K562 (cell line): ENCODE results near the gene NAPA. TPM values are rescaled to one million over a fixed set of nuclear protein-coding genes. Genes with fewer than 3 reads are reported as not detected.

Source experiments
- CTBP1 ChIP-seq: fragments of 450-650 bp; IDR thresholded peaks from 2 replicates; pipeline ENCODE4 v1.6.1; 2016; ENCODE audit warnings: borderline replicate concordance
- CXXC5 ChIP-seq: fragments of 250-450 bp; sonication (Bioruptor Pico); IDR thresholded peaks from 2 replicates; pipeline ENCODE4 v1.8.0; 2022; ENCODE audit warnings: inconsistent platforms, mild to moderate bottlenecking, moderate library complexity
- ETV5 ChIP-seq: sonication (generic); formaldehyde crosslinking; IDR thresholded peaks from 2 replicates; pipeline ENCODE4 v1.4.0; 2020; ENCODE audit warnings: low read depth, mild to moderate bottlenecking, missing genetic modification reagents
- FIP1L1 ChIP-seq: fragments of 200-400 bp; formaldehyde crosslinking; IDR thresholded peaks from 2 replicates; pipeline ENCODE4 v1.6.1; 2018; ENCODE audit warnings: mild to moderate bottlenecking, low read depth, low read length; ENCODE audit not compliant: poor library complexity, severe bottlenecking
- MBD2 ChIP-seq: sonication (generic); IDR thresholded peaks from 2 replicates; pipeline ENCODE4 v1.6.1; 2016; ENCODE audit warnings: low read depth, borderline replicate concordance
- NCOR1 ChIP-seq: fragments of 450-650 bp; IDR thresholded peaks from 2 replicates; pipeline ENCODE4 v1.6.1; 2016; ENCODE audit warnings: mild to moderate bottlenecking, moderate library complexity
- RAD21 ChIP-seq, 2 experiments: fragments of 250-450 bp in 1 of 2; fragments of 450-650 bp in 1 of 2; sonication (Bioruptor Pico) in 1 of 2; formaldehyde crosslinking in 1 of 2; IDR thresholded peaks in 1 of 2; conservative IDR thresholded peaks in 1 of 2; 2 replicates each; pipeline versions ENCODE4 v1.4.0 to v1.8.0; 2020 to 2022; ENCODE audit warnings: mild to moderate bottlenecking in 2 of 2, moderate library complexity in 1 of 2
- SMARCE1 ChIP-seq: fragments of 450-650 bp; IDR thresholded peaks from 2 replicates; pipeline ENCODE4 v1.7.1; 2016; ENCODE audit warnings: mild to moderate bottlenecking
- STAT5A ChIP-seq: IDR thresholded peaks from 2 replicates; pipeline ENCODE4 v1.6.1; 2012; ENCODE audit warnings: low read length, inconsistent platforms, borderline replicate concordance
- TARDBP ChIP-seq: fragments of 450-650 bp; IDR thresholded peaks from 2 replicates; pipeline ENCODE4 v1.6.1; 2016
- ZKSCAN8 ChIP-seq: fragments of 200-800 bp; sonication (Bioruptor generic); IDR thresholded peaks from 2 replicates; pipeline ENCODE4 v1.6.1; 2016; ENCODE audit warnings: missing genetic modification characterization, missing compliant biosample characterization
- ZNF444 ChIP-seq: fragments of 250-450 bp; sonication (Bioruptor Pico); IDR thresholded peaks from 2 replicates; pipeline ENCODE4 v1.4.0; 2020; ENCODE audit warnings: mild to moderate bottlenecking, moderate library complexity
- polyA plus RNA-seq, 8 experiments: library from polyadenylated mRNA; depleted of rRNA in 4 of 8; stranded (reverse) in 5 of 8; unstranded in 3 of 8; fragments of >200 nt; fragmentation: Nextera tagmentation in 2 of 8; fragmentation: Illumina TruSeq in 1 of 8; extraction: Ambion mirVana in 2 of 8; extraction: Trizol in 1 of 8; gene quantifications; 2 replicates each; pipeline versions ENCODE4 v1.2.1 to v1.2.3, GENCODE V29; 2011 to 2014; ENCODE audit warnings: inconsistent platforms in 1 of 8, missing spikeins in 1 of 8
- total RNA-seq, 7 experiments: library from RNA; depleted of rRNA in 6 of 7; stranded (reverse); fragments of >200 nt in 6 of 7; fragmentation: Illumina TruSeq in 2 of 7; extraction: Trizol in 2 of 7; gene quantifications; 2 replicates each; pipeline versions ENCODE4 v1.2.1 to v1.2.3, GENCODE V29; 2011 to 2021; ENCODE audit warnings: low replicate concordance in 1 of 7
- TF ChIP-seq, protein P1 (sequence below): fragments of 450-650 bp; IDR thresholded peaks from 2 replicates; pipeline ENCODE4 v1.6.1; 2016; ENCODE audit warnings: low read depth
- TF ChIP-seq, protein P2 (sequence below): sonication (generic); IDR thresholded peaks from 2 replicates; pipeline ENCODE4 v1.6.1; 2016
- TF ChIP-seq, protein P3 (sequence below): fragments of 250-450 bp; sonication (Bioruptor Pico); IDR thresholded peaks from 2 replicates; pipeline ENCODE4 v1.4.0; 2020; ENCODE audit warnings: mild to moderate bottlenecking, moderate library complexity

NAPA gene
- total and polyA plus RNA-seq, 9 of the 15 experiments (the other 6 are each of a cell fraction or from before 2014, with no cell fraction given): 5.4 to 98.6 (median 77.5) TPM

DNA sequence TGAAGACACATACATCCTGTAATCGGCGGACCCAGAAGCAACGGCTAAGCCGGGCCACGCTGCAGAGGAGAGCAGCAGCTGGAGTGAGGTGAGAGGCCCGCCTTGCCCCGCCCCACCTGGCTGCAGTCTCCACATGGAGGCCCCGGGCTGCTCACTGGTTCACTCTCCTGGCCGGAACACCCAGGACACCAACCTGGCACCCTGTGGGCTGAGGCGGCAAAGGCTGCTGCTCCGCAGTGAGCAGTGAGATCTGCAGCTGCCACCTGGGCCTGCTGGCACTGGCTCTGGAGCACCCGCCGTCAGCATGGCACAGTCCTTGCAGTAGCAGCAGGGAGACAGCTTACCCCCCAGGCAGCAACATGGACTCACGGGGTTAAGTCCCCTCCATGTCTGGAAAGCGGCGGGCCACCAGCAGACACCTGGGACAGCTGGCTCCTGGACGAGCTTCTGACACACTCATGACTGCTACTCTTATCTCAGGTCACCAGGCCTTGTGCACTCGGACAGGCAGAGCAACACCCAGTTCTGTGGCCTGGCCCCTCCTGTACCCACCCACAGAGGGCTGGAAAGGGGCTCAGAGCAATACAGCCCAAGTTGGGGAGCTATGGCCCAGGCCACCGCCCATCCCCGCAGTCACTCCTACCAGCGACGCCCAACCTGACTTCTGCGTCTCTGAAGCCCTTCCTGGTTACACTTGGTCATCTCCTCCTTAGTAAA lies 17.7 kb downstream of the NAPA start (continued):
- TF ChIP-seq, protein P1, sequence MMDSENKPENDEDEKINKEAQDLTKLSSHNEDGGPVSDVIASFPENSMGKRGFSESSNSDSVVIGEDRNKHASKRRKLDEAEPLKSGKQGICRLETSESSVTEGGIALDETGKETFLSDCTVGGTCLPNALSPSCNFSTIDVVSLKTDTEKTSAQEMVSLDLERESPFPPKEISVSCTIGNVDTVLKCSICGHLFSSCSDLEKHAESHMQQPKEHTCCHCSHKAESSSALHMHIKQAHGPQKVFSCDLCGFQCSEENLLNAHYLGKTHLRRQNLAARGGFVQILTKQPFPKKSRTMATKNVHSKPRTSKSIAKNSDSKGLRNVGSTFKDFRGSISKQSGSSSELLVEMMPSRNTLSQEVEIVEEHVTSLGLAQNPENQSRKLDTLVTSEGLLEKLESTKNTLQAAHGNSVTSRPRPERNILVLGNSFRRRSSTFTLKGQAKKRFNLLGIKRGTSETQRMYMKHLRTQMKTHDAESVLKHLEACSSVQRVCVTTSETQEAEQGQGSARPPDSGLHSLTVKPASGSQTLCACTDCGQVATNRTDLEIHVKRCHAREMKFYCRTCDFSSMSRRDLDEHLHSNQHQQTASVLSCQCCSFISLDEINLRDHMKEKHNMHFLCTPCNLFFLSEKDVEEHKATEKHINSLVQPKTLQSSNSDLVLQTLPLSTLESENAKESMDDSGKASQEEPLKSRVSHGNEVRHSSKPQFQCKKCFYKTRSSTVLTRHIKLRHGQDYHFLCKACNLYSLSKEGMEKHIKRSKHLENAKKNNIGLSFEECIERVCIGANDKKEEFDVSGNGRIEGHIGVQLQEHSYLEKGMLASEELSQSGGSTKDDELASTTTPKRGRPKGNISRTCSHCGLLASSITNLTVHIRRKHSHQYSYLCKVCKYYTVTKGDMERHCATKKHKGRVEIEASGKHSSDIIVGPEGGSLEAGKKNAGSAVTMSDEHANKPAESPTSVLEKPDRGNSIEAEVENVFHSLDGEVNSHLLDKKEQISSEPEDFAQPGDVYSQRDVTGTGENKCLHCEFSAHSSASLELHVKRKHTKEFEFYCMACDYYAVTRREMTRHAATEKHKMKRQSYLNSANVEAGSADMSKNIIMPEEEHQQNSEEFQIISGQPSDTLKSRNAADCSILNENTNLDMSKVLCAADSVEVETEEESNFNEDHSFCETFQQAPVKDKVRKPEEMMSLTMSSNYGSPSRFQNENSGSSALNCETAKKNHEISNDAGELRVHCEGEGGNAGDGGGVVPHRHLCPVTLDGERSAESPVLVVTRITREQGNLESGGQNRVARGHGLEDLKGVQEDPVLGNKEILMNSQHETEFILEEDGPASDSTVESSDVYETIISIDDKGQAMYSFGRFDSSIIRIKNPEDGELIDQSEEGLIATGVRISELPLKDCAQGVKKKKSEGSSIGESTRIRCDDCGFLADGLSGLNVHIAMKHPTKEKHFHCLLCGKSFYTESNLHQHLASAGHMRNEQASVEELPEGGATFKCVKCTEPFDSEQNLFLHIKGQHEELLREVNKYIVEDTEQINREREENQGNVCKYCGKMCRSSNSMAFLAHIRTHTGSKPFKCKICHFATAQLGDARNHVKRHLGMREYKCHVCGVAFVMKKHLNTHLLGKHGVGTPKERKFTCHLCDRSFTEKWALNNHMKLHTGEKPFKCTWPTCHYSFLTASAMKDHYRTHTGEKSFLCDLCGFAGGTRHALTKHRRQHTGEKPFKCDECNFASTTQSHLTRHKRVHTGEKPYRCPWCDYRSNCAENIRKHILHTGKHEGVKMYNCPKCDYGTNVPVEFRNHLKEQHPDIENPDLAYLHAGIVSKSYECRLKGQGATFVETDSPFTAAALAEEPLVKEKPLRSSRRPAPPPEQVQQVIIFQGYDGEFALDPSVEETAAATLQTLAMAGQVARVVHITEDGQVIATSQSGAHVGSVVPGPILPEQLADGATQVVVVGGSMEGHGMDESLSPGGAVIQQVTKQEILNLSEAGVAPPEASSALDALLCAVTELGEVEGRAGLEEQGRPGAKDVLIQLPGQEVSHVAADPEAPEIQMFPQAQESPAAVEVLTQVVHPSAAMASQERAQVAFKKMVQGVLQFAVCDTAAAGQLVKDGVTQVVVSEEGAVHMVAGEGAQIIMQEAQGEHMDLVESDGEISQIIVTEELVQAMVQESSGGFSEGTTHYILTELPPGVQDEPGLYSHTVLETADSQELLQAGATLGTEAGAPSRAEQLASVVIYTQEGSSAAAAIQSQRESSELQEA: no peak
- TF ChIP-seq ETV5 (CRISPR knock-in tag) (0 out of 2 replicates have a peak, but pooled peaks have one; percentile 39), NCOR1 (peak; percentile 87), CTBP1 (peak; percentile 54; the same call in 1 of the 2 replicates), FIP1L1 (no peak), RAD21 (CRISPR knock-in tag; conservative IDR thresholded peaks at IDR 0.05 in 1 of 2, IDR thresholded peaks at IDR 0.05 in 1 of 2) (0 out of 4 replicates have a peak, but pooled peaks of 1 of the 2 experiments have one; percentile 5), ZKSCAN8 (CRISPR knock-in tag) (no peak), MBD2 (peak; percentile 46; the same call in 1 of the 2 replicates), SMARCE1 (peak; percentile 53; the same call in 1 of the 2 replicates), STAT5A (peak; percentile 75; the same call in 1 of the 2 replicates), TARDBP (0 out of 2 replicates have a peak, but pooled peaks have one; percentile 52), CXXC5 (peak; percentile 63), ZNF444 (no peak)
- TF ChIP-seq, protein P2, sequence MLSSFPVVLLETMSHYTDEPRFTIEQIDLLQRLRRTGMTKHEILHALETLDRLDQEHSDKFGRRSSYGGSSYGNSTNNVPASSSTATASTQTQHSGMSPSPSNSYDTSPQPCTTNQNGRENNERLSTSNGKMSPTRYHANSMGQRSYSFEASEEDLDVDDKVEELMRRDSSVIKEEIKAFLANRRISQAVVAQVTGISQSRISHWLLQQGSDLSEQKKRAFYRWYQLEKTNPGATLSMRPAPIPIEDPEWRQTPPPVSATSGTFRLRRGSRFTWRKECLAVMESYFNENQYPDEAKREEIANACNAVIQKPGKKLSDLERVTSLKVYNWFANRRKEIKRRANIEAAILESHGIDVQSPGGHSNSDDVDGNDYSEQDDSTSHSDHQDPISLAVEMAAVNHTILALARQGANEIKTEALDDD: no peak
- TF ChIP-seq, protein P3, sequence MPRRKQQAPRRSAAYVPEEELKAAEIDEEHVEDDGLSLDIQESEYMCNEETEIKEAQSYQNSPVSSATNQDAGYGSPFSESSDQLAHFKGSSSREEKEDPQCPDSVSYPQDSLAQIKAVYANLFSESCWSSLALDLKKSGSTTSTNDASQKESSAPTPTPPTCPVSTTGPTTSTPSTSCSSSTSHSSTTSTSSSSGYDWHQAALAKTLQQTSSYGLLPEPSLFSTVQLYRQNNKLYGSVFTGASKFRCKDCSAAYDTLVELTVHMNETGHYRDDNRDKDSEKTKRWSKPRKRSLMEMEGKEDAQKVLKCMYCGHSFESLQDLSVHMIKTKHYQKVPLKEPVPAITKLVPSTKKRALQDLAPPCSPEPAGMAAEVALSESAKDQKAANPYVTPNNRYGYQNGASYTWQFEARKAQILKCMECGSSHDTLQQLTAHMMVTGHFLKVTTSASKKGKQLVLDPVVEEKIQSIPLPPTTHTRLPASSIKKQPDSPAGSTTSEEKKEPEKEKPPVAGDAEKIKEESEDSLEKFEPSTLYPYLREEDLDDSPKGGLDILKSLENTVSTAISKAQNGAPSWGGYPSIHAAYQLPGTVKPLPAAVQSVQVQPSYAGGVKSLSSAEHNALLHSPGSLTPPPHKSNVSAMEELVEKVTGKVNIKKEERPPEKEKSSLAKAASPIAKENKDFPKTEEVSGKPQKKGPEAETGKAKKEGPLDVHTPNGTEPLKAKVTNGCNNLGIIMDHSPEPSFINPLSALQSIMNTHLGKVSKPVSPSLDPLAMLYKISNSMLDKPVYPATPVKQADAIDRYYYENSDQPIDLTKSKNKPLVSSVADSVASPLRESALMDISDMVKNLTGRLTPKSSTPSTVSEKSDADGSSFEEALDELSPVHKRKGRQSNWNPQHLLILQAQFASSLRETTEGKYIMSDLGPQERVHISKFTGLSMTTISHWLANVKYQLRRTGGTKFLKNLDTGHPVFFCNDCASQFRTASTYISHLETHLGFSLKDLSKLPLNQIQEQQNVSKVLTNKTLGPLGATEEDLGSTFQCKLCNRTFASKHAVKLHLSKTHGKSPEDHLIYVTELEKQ (CRISPR knock-in tag): no peak
